Activated CD8-positive, alpha-beta memory T cell treated with anti-CD3 and anti-CD28 coated beads, Interleukin-2, amount 50 U/mL, for 1 hour (primary cell): Measurements from ENCODE around the gene SLC25A42.
"Not testable (repeated sequence)": the region's sequence is repeated elsewhere in the genome, so short reads cannot be mapped to it uniquely, and the experiment has no call there.

Source experiments
- DNase-seq: peaks from one replicate; pipeline ENCODE4 v3.0.0-alpha.2; 2020; ENCODE audit errors: extremely low read depth

SLC25A42 gene

DNA sequence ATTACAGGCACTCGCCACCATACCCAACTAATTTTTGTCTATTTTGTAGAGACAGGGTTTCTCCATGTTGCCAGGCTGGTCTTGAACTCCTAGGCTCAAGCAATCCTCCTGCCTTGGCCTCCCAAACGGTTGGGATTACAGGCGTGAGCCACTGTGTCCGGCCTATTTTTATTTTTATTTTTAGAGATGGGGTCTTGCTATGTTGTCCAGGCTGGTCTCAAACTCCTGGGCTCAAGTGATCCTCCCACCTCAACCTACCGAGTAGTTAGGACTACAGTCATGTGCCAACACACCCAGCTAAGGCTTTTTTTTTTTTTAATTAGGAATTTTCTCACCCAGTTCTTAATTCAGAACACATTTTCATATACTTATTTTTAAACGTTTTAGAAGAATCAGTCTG, 71.9 kb downstream of the SLC25A42 start:
- not testable (repeated sequence) for DNase-seq

DNA sequence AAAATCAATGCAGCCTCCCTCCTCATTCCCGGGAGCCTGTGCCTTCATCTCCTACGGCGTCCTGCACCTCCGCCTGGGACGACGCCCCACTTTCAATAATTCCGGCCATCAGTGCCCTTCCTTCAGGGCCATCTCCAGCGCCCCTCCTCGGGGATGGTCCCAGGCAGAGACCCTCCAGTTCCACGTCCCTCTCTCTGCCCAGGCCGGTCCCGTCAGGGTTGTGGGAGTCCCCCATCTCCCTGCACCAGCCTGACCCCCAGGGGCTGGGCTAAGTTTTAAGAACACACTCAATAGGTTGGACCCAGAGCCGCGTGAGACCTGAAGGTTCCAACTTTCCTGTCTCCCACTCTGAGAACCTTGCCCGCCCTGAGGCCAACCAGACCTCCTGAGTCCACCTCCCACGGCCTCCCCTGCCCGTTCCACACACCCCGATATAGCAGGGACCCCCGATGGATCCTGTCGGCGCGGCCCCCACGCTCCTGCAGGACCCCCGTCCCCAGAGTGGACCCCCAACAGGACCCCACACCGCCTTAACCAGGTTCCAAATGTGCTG, 73.8 kb downstream of the SLC25A42 start:
- DNase-seq, result no peak

DNA sequence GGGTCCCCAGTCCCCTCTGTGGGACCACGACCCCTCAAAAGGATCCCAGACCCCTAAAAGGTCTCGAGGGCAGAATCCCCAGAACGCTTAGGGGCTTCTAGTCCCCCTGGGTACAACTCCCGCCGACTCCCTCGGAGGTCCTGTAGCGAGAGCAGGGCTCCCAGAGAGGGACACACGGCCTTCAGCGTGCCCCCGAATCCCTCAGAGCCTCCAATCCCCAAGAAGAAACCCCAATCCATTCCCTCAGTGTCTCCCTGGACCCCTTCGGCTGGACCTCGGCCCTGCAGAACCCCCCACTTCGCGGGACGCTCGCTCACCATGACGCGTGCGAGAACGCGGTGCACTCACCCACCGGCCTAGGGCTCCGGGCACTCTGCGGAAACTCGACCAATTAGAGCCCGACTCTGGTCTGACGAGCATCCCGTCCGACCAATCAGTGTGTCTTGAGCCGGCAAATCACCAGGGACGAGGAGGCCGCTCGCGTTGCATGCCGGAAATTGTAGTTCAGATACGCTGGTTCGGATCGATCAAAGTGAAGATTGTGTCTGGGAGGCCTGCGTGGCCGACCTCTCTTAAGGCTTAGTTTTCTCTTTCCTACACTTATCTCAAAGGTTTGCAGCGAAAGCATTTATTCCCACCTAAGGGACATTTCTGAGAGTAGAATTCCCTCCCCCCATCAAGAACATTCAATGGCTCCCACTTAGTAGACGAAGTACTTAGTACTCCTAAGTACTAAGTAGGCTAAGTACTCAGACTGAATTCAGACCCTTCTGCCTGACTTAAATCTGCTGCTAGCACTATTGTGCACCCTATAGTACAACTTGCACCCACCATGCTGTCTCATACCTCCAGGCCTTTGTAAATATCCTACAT, 74.6 kb downstream of the SLC25A42 start, which contains the start of gene TMEM161A:
Gene TMEM161A (minus strand): TSS at position 370 of the 873 bp plus-strand sequence. CDS start 50 bp downstream, at position 320.
- peak; percentile 89 for DNase-seq

DNA sequence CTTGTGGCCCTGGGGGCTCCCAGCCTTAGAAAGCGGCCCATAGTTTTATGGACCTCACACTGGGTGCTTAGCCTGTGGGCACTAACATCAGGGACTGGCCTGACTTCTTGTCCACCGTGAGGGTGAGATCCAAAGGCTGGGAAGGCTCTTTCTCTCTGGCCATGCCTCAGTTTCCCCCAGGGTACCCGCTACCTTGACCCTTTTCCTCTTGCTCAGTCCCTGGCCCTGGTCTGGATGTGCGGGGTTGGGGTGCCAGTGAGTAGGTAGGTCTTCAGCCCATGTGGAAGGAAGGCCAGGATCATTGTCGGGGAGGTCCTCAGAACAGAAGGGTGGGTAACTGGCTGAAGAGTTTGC, 76.1 kb downstream of the SLC25A42 start:
- no peak for DNase-seq

DNA sequence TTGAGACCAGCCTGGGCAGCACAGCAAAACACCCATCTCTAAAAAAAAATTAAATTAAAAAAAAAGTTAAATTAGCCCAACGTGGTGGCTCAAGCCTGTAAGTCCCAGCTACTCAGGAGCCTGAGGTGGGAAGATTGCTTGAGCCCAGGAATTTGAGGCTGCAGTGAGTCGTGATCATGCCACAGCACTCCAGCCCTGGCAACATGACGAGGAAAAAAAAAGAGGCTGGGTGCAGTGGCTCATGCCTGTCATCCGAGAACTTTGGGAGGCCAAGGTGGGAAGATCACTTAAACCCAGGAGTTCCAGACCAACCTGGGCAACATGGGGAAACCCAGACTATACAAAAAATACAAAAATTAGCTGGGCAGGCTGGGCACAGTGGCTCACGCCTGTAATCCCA, 76.7 kb downstream of the SLC25A42 start:
- DNase-seq, result no peak

DNA sequence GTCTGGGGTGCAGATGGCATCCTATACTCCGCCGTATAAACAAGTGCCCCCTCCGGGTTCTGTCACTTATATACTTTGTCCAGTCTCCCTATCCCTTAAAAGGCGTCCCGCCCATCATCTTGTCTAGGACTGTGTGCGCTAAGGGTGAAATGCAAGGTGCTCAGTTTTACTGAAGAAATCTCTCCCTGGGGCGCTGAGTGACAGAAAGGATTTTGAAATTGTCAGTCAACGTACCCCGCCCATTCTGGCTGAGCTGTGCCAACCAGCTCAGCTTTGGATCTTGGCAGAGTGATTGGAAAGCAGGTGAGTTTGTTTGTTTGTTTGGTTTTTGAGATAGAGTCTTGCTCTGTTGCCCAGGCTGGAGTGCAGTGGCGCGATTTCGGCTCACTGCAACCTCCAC, 78.6 kb downstream of the SLC25A42 start:
- DNase-seq, result no peak

DNA sequence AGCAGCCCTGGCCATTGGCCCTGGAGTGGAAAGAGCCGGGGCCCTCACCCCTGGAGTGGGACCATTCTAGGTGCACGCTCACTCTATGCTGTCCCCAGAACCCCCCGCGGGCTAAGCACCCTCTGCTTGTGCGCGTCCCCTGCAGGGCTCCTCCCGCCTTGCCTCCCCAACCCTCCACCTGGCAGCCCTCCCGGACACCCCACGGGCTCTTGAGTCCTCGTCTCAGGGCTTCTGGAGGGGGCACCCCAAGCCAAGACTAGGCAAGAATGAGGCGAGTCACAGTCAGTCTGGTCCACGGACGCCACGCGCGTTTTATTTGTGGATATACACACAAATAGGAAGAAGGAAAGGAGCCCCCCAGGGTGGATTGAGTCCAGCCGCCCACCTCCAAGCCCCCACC, 81.5 kb downstream of the SLC25A42 start:
- DNase-seq, result no peak

DNA sequence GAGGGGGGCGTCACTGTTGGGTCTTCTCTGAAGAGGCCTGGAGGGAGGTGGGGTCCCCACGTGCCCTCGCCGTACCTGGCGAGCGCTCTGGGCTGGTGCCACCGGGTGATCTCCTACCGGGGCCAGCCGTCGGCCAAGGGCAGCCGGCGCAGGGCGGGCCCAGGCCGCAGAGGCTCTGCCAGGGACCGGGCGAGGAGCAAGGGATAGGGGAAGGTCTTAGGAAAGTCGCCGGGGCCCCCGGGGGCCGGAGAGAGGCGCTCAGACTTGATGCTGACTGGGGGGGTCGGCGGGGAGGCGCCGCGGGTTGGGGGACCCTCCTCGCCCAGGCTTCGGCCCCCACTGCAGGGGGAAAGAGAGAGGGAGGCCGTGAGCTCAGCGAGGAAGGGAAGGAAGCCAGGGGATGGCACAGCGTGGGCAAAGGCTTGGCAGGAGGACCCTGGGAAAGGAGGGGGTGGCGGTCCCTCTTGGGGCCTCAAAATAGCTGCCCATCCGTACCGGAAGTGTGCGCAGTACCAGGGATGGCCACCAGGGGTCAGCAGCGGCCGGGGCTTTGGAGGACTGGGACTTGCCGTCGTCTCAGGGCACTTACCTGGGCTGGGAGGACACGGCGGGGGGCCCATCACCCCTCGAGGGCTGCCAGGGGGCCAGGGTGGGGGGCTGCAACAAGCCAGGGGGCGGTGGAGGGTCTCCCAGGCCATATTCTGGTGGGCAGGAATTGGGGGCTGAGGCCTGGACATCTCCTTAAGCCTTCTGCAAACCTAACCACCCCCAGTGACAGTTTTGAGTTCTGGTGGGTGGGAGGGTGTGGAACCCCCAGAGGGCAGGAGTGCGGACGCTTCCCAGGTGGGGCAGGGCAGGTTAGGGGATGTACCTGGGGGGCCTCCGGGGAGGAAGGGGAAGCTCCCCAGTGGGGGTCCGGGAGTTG, 82.2 kb downstream of the SLC25A42 start:
- DNase-seq, result peak; percentile 32

DNA sequence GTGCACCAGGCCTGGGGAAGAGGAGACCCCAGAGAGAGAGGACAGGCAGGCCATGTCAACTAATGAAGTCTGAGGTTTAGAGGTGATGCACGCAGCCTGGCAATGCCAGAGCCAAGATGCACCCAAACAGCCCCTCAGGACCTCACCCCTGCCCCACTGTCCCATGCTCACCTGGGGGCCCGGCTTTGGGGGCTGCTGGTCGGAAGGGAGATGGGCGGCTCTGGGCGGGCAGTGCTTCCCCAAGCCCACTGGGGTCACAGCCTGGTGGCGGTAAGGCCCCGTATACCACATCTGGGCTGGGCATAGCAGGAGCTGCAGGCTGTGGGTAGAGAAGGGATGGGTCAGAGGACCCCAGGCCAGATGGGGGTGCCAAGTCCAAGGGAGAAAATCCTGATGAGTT, 83.1 kb downstream of the SLC25A42 start:
- DNase-seq, result no peak

DNA sequence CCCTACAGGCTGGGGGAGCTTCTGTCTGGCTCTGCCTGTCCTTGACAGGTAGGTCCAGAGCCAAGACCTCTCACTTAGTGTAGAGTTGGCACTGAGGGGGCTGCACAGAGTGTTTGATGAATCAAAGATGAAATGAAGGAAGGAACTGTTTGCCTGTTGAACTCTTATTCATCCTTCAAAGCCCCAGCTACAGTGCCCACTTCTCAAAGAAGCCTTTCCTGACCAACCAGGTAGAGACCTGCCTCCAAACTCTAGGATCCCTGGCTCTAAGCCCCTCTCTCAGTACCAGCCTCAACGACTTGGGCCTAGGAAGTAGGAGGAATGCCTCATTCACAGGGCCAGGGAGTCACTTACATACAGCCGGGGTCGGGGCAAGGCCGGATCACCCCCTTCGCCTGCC, 83.5 kb downstream of the SLC25A42 start:
- DNase-seq, result no peak

DNA sequence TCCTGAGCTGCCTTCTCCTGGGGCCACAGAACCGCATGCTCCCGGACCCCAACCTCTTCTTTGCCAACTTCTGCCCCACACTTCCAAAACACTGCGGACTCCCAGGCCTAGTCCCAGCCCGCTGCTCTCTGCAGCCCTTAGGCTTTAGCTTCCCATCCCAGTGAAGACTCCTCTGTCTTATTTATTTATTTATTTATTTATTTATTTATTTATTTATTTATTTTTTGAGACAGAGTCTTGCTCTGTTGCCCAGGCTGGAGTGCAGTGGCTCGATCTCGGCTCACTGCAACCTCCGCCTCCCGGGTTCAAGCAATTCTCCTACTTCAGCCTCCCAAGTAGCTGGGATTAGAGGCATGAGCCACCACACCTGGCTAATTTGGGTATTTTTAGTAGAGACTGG, 84.7 kb downstream of the SLC25A42 start:
- not testable (repeated sequence) for DNase-seq

DNA sequence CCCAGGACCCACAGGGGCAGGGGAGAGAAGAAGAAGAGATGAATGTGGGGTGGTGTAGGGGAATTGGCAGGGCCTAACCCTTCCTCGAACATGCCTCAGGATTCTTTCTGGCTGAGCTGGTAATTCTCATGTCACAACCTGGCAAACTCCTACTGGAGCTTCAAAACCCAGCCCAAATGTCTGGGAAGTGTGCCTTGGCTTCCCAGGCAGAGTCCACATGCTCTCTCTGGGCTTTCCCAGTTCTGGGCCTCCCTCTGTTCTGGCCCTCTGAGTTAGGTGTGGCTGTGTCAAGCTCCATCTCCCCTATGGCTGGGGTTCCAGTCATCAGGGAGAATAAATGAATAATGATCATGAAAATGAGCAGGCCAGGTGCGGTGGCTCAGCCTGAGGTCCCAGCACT, 85.6 kb downstream of the SLC25A42 start:
- DNase-seq, result no peak

DNA sequence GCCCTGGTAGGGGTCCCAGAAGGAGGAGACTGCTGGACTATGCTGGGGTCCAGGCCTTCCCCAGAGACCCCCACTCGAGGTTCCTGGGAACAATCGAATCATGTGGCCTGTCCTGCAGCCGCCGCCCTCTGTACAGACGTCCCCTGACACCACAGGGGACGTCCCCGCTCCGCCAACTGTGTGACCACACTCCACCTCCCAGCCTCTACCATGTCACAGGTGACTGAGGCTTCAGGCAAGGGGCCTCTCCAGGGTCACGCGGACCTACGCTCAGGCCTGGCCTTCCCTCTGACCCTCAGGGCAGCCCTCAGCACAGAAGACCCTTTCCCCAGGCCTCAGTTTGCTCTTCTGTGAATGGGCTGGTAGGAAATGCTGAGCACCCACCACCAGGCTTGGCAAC, 87.6 kb downstream of the SLC25A42 start:
- no peak for DNase-seq

DNA sequence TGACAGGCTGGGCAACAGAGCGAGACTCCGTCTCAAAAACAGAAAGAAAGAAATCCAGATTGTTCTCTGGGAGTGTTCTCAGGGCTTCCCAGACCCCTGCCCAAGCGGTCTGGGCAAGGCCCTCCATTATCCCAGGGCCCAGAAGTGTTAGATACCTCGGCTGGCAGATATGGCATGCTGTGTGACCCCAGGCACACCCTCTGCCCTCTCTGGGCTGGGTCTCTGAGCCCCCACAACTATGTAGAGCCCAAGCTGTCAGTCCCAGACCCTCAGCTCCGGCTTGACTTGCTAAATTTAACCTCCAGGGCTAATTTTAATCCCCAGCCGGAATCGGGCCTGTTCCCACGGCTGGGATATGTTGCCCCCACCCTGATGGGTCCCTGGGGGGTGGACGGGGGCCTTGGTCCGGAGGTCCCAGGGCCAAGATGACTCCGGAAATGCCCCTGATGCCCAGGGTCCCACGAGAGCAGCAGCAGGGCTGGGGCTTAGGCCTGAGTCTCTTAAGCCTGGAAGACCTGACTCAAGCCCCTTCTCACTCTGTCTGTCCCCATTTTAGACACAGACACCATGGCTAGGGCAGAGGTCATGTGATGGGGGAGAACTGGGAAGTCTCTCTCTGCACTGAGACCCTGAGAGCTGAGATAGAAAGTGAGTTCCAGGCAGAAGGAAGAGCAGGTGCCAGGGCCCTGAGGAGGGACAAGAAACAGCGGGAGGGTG, 89.0 kb downstream of the SLC25A42 start:
- DNase-seq, result no peak

DNA sequence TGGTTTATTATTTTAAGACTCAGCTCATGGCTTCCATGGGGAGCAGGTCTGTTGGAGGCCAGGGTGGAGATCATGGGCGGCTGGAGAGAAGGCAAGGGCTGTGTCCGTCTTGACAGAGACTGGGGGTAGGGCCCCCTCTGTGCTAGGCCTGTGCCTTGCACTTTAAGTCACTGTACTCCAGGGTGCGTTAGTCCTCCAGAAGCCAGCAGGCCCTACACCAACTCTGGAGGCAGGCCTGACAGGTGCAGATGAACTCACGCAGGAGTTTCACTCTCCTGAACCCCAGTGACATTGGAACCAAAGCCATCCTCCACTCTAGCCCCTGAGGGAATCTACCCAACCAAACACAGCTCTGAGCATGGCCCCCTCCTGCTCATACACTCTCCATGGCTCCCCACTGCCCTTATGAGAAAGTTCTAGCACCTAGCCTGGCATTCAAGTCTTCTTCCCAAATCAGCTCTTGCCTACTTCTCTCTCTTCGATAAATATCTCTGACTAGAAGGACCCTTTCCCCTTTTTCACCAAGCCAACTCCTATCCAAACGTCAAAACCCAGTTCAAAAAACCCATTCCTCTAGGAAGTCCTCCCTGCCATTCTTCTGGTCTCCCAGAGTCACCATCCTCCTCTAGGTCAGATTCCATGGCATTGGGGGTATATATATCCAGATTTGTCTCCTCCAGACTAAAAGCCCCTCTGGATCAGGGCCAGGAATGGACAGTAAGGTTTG, 91.1 kb downstream of the SLC25A42 start:
- DNase-seq, result no peak

DNA sequence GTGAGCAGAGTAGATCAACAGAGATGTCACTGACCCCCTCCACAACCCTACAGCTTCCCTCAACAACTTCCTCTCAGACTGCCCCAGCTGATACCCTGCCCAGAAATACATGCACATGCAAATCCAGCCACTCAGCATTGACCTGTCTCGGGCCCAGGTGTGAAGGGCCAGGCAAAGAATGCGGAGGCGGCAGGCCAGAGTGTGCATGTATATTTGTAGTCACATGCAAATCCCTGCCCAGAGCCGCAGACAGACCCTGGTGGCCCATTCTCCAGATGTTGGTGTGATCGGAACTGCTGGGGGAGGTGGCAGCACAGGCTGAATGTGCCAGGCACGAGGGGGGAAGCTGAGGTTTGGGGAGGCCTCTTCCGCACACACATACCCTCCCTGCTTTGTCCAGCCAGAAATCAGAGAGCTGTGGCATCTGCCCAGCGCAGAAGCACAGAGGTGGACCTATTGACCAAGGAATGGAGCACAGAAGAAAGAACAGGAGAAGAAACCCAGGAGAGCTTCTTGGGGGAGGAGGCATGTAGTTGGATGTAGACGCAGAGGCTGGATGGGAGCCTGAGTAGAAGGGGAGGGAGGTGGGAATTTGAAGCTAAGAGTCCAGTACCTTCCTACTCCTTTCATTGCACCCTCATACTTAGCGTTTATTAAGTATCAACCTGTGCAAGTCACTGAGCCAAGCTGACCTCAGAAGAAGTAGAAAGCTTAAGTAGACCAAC, 91.9 kb downstream of the SLC25A42 start:
- no peak for DNase-seq

DNA sequence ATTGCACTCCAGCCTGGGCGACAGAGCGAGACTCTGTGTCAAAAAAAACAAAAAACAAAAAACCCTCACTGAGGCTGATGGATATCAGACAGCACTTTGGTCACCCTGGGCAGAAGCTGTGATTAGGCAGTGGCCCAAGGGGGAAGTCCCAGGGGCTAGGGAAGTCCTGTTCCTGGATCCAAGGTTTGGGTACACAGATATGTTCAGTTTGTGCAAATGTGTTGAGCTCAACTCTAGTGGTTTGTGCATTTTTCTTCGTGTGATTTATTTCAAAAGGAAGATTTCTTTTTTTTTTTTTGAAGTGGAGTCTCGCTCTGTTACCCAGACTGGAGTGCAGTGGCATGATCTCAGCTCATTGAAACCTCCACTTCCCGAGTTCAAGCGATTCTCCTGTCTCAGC, 94.0 kb downstream of the SLC25A42 start:
- no peak for DNase-seq

DNA sequence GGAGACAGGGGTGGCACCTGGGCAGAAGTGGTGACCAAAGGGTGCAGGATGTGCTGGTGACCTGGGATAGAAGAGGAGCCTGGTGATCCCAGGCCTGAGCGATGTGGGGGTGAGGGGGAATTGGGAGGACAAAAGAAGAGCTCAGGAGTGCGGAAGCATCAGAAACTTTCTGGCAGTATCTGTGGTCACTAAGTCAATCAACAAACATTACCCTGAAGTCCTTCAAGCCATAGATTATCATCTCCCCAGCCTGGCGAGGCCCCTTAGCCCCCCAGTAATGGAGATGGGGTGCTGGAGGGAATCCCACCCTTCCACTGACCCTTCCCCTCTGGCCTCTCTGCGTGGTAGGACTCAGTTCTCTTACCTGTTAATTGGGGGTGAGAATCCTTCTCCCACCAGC, 95.7 kb downstream of the SLC25A42 start:
- no peak for DNase-seq

DNA sequence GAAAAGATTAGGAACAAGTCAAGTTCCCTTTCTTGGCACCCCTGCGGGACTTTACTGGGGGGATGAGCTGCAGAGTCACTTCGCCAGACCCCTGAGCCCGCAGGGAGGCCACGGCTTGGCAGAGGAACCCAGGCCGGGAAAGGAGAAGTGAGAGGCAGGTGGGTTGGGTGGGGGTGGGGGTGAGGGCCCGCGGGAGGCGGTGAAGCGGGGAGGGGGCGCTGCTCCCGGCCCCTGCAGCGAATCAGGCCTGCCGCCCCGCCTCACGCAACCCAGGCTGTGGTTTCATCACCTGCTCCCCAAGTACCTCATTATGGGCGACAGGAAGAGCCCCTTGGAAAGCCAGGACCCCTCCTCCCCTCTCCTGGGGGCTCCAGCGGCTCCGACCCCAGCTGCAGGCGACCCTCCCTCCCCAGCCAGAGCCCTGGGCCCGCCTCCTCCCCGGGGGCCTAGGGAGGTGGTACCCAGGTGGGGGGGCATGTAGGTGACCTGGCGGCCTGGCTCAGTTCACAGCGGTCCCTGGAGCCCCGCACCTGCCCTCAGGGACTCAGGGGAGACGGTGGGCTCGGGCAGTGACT, 96.8 kb downstream of the SLC25A42 start:
- no peak for DNase-seq

DNA sequence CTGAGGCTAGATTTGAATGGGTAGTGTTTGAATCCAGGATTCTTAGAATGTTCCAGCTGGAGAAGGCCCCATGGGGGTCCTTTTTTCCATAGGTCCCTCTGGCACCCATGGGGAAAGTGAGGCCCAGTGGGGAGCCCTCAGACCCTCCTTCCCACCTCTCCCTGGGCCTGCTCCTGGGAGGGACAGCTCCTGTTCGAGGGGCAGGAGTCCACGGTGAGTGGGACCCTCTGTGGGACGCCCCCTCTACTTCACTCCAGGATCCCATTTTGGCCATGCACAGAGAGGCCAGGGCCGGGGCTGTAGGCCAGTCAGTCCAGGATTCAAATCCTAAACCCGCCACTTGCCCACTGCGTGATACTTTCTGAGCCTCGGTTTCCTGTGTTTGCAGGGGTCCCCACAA, 98.7 kb downstream of the SLC25A42 start:
- no peak for DNase-seq
